Measurements from ENCODE around the gene PAMR1.

PAMR1 gene

GRCh38 chr11:35393098-35393497, 132.3 kb downstream of the PAMR1 start:
- no peak for DNase-seq

GRCh38 chr11:35391922-35392688, 133.3 kb downstream of the PAMR1 start:
- DNase-seq = peak; percentile 43 to 63

GRCh38 chr11:35390737-35391682, 134.4 kb downstream of the PAMR1 start:
- DNase-seq = no peak

- DNase-seq = no peak
Measured at GRCh38 chr11:35389897-35390465, 135.4 kb downstream of the PAMR1 start.

GRCh38 chr11:35389112-35389511, 136.3 kb downstream of the PAMR1 start:
- DNase-seq = no peak

GRCh38 chr11:35388061-35388460, 137.4 kb downstream of the PAMR1 start:
- DNase-seq = no peak

GRCh38 chr11:35387111-35387982, 138.1 kb downstream of the PAMR1 start:
- DNase-seq = no peak

GRCh38 chr11:35383953-35384352, 141.5 kb downstream of the PAMR1 start:
- no peak for DNase-seq
